NCI-H128 (cell line): Measurements from ENCODE around the gene MFSD6.
"Not testable (repeated sequence)": the region's sequence is repeated elsewhere in the genome, so short reads cannot be mapped to it uniquely, and the experiment has no call there.

Experiments used
- DNase-seq: peaks from one replicate; lab custom pipeline; 2025; ENCODE audit not compliant: unreplicated experiment; lab: John Stamatoyannopoulos, UW

MFSD6 gene

DNA sequence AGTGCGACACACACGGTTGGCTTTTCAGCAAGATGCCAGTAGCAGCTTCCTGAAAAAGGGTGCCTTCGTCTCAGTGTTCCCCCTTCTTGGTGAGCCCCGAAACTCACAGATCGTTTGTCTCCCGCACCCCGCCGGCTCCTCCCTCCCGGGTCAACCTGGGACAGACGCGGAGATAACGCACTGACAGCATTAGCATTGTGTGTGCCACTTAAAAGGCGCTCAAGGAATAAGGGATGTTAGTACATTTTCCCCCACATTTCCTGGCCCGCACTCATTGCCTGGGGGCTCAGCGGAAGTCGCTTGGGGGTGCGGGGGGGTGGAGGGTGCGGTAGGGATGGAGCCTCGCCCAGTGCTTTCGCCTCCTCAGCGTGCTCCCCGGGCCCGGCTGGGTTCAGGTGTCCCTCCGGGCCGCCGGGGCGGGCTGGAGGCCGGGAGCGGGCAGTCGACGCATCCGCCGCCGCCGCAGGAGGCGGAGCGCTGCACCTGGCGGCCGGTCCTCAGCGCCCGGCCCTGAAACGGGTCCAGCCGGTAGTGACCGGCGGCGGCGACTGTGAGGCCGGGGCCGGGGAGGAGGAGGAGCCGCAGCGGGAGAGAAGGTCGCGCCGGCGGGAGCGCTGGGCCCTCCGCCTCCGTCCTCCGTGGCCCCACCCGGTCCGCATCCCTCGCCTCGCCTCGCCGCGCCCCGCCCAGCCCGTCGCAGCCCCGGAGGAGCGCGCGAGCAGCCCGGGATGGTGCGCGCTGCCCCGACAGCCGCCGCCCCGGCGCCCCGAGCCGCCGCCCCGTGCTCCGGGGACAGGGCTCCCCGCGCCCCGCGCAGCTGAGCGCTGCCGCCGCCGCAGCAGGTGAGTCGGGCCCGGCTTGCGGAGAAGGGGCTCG, at the start of gene MFSD6:
Gene MFSD6, plus strand, starts transcription at position 694 of the 876 bp plus-strand sequence. CDS start 27,675 bp downstream, outside the sequence.
- DNase-seq = no peak

DNA sequence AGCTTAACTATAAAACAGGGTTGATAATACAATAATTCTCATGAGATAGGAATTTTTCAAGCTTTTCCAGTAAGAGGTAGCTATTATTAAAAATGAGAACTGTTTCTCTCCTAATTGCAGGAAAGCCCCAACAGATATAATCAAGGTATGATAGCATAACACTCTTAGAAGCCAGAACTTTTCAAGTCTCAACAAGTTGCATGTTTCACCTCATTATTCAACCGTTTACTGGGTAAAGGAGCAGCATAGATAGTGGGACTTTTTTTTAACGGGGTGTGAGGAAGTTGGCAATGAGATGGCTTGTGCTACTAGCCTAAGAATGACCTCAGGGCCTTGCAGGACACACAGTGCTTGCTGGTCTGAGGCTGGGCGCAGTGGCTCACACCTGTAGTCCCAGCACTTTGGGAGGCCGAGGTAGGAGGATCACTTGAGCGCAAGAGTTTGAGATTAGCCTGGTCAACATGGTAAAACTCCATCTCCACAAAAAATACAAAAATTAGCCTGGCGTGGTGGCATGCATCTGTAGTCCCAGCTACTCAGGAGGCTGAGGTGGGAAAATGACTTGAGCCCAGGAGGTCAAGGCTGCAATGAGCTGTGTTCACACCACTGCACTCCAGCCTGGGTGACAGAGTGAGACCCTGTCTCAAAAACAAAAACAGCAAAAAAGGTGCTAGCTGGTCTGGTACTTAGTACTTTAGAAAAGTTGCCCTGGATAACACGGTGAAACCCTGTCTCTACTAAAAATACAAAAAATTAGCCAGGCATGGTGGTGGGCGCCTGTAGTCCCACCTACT, 49.3 kb upstream of the MFSD6 start:
- DNase-seq = not testable (repeated sequence)

DNA sequence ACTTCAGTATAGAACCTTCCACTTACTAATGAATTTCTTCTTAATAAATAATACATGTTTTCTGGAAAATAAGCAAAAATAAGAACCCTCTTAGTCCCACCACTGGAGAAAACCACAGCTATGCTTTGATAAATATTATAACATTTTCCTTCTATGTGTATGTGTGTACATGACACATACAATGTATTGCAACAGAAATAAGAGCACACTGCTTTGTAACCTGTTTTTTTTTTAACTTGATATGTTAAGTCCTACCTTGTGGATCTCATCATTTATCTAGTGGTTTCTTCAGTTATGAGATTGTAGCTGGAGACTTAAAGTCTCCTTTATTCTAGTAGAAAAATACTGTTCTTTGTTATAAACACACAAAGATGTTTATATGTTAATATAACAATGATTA, 47.6 kb upstream of the MFSD6 start:
- DNase-seq = no peak

DNA sequence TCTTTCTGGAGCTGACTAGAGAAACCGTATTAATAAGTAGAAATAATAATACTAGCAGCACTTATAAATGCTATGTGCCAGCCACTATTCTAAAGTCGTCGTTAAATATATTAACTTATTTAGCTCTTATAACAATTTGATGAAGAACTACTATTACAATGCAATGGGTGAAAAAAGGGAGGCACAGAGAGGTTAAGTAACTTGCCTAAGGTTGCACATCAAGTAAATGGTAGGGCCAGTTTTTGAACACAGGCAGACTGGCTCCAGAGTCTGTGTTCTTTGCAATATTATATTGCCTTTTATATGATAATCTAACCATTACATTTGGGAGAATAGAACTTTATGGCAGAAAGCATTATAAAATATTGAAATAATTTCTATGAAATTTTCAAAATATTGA, 47.2 kb upstream of the MFSD6 start:
- DNase-seq = no peak

DNA sequence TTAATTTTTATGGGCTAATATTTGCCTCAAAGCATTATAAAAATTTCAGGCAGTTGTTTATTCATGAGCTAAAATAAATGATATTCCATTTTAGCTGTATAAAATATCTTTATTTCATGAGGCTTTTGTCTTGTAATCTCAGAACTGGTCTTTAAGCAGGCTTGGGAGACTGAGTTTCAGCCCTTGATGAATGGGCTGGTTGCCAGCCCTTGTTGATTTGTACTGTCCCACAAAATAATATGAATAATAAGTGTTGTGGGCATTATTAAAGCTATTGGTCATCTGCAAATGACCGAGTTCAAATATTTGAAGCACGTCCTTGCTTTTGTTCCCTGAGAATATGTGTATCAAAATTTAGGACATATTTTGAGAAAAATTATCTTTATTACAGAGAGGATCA, 46.6 kb upstream of the MFSD6 start:
- DNase-seq = no peak

GRCh38 chr2:190362894-190363293, 45.3 kb upstream of the MFSD6 start:
- DNase-seq = no peak

DNA sequence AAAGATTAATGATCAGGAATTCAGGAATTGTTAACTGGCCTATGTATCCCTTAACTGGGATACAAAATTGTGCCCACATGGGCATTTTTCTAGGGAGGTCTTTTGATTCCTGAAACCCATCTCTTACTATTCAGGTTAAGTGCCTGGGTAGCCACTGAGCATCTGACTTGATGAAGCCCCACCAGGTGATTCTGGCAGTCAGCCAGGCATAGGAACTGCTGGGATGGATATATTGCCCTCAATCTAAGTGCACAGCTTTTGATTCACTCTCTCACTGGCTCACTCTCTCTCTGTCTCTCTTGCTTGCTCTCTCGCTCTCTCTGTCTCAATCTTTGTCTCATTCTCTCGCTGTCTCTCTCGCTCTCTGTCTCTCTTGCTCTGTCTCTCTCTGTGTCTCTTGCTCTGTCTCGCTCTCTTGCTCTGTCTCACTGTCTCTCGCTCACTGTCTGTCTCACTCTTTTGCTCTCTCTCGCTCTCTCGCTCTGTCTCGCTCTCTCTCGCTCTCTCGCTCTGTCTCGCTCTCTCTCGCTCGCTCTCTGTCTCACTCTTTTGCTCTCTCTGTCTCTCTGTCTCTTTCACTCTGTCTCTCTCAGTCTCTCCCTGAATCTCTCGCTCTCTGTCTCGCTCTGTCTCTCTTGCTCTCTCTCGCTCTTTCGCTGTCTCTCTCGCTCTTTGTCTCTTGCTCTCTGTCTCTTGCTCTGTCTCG, 42.5 kb upstream of the MFSD6 start:
- DNase-seq = peak; percentile 9

DNA sequence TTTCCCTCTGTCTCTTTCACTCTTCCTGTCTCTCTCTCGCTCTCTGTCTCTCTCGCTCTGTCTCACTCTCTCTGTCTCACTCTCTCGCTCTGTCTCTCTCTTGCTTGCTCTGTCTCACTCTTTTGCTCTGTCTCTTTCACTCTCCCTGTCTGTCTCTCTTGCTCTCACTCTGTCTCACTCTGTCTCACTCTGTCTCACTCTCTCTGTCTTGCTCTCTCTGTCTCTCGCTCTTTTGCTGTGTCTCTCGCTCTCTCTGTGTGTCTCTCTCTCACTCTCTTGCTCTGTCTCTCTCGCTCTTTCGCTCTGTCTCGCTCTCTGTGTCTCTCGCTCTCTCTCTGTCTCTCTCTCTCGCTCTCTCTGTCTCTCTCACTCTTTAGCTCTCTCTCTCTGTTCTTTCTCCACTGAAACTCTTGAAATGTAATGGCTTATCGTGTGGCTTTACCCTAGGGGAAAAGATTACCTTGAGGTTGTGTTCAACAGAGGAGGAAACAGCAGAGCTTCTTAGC, 41.9 kb upstream of the MFSD6 start:
- no peak for DNase-seq

- DNase-seq = no peak
Measured at GRCh38 chr2:190367091-190367490, 41.1 kb upstream of the MFSD6 start.

DNA sequence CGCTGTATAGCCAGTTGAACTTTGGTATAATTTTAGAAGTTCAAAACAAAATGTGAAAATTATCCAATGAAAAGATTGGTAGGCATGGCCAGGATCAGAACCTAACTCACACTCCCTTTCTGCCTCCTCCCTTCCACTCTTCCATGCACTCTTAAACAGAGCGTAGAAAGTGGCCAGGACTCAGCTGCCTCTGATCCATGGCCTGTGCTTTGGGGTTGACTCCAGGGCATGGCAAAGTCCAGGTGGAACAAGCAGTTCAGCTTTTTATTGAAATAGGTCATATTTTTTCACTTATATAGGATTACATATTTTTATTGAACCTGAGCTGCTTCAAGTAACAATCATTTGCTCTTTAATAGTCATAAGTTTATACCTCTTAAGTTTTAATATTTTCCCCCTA, 38.5 kb upstream of the MFSD6 start:
- no peak for DNase-seq

- no peak for DNase-seq
Measured at GRCh38 chr2:190376083-190376482, 32.1 kb upstream of the MFSD6 start.

DNA sequence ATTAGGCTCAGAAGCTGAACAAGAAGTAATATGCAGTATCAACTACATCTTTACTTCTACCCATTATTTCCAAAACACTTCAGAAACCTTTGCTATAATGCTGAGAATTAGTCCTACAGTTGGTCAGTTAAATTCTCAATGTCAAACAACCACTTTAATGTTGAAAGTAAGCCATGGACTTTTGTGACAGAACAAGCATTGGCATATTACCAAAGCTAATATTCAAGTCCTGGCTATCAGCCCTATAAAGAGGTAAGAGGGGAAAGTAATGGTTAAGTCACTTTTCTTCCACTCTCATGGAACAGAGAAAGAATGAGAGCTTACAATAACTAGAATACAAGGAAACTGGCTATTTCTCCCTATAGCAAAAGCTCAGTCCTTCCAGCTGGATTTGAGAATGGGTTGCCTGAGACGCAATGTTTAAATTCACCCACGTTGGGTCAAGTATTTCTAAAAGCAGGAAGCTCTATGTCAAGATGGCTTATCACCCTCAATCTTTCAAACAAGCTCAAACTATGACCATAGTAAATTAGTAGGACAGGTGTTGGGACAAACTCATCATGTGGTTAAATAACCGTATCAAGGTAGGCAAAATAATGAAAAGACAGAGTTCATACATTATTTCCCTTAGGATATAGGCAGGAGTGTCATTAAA, 31.4 kb upstream of the MFSD6 start:
- no peak for DNase-seq

DNA sequence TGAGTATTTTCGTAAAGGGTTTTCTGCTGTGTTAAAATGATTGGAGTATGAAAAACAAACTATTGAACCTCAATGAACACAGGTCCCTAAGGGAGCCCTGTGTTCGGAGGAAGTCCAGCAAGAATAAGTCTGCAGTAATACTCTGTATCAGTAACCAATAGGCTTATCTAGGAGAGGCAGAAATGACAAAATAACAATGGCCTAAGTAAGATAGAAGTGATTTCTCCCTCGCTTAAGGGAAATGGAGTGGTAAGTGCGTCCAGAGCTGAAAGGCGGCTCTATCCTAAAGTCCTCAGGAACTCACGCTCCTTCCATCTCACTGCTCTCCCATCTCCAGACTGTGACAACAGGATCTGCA, 29.3 kb upstream of the MFSD6 start:
- no peak for DNase-seq

GRCh38 chr2:190379249-190379964, 28.7 kb upstream of the MFSD6 start:
- no peak for DNase-seq

DNA sequence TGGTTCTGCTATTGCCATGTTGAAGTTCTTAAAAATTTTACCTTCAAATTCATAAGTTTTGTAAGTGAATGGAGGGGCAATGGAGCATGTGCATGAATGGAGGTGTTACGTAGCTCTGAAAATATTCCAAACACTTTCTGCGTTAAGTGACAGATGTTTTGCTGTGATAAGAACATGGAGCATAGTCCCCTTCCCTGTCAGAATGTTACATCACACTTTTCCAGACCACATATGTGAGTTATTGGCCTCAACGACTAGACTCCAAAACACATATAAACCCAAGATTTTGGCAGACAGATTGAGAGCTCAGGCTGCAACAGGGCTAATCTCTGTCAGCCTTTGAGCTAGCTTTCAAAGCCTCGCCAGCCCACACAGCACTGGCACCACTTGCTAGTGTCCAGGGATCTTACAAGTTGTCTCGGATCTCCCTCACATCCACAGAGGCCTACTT, 27.2 kb upstream of the MFSD6 start:
- DNase-seq = no peak

GRCh38 chr2:190382851-190383250, 25.3 kb upstream of the MFSD6 start:
- DNase-seq = no peak

DNA sequence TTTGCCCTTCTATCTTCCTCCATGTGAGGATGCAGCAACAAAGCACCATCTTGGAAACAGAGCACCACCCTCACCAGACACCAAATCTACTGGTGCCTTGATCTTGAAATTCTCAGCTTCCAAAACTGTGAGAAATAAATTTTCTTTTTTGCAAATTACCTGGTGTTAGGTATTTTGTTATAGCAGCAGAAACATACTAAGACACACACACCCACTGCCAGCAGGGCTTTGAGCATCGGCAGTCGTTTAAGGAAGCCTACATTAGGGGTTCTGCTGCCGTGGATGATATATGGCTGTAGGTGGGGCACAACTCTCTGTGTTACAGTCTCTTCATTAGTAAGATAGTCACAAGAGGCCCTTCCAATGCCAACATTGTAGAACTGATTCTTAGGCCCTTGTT, 20.7 kb upstream of the MFSD6 start:
- no peak for DNase-seq

- DNase-seq = no peak
Measured at GRCh38 chr2:190396271-190396670, 11.9 kb upstream of the MFSD6 start.

- DNase-seq = no peak
Measured at GRCh38 chr2:190402986-190403603, 5.1 kb upstream of the MFSD6 start.

DNA sequence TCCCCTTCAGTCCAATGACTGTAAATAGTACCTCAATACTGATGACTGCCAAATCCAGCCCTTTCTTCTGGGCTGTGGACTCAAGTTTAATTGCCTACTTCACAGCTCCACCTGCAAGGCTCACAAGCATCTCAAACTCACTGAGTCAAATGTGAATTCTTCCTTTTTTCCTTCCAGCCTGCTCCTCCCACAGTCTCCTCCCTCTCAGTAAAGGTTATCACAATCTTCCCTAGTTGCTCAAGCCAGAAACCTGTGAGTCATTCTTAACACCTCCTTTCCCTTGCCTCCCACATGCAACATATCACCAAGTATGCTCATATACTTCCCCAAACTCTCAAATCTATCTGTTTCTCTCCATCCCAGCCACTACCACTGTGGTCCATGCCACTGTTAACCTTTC, 3.7 kb upstream of the MFSD6 start:
- no peak for DNase-seq
